ENCODE results near the gene LRBA. TPM values are rescaled to one million over a fixed set of nuclear protein-coding genes. Genes with fewer than 3 reads are reported as not detected.

Gene LRBA
- total RNA-seq, 2 donors from 2014 or later, result 50.1 to 59.9 TPM

GRCh38 chr4:150988238-150988637 is 26.8 kb downstream of the LRBA start:
- H3K4me1 ChIP-seq, result no peaks in the 10 kb centered on the region
- ATAC-seq (no peak), DNase-seq (no peak)
- H3K9me3 ChIP-seq, result no peaks in the 10 kb centered on the region
- H3K27me3 ChIP-seq, result no peaks in the 10 kb centered on the region
- no peak for TF ChIP-seq CTCF (IDR thresholded peaks at IDR 0.05)
- TF ChIP-seq POLR2A (IDR thresholded peaks at IDR 0.05), result no peak
- H3K36me3 ChIP-seq (replicated peaks in 1 of 2; ENCODE audit: insufficient read depth in 1 of 2, low read depth in 2 of 2), result no peaks in the 10 kb centered on the region
- WGBS, 2 donors, result 98 to 100% methylated on average over 2 of the region's 2 CpGs
- H3K4me3 ChIP-seq, result no peak overlapping the region
- intact Hi-C loops (cut with DNase I), result no loop called here
- no peak overlapping the region for H3K27ac ChIP-seq

- Histone ChIP-seq H3K4me1 (no peaks in the 10 kb centered on the region), H3K27me3 (no peaks in the 10 kb centered on the region), H3K27ac (no peak overlapping the region), H3K9me3 (no peaks in the 10 kb centered on the region), H3K36me3 (replicated peaks in 1 of 2; ENCODE audit: insufficient read depth in 1 of 2, low read depth in 2 of 2) (no peaks in the 10 kb centered on the region), H3K4me3 (no peak overlapping the region)
- WGBS, 2 donors, result 92 to 98% methylated on average over 3 of the region's 3 CpGs
- intact Hi-C loops (cut with DNase I), result no loop called here
- DNase-seq, result no peak
- TF ChIP-seq CTCF (IDR thresholded peaks at IDR 0.05) (no peak), POLR2A (IDR thresholded peaks at IDR 0.05) (no peak)
- ATAC-seq, result no peak
Observed at GRCh38 chr4:150987204-150987603, 27.9 kb downstream of the LRBA start.

GRCh38 chr4:150986085-150986484 is 29.0 kb downstream of the LRBA start:
- Histone ChIP-seq H3K27me3 (no peaks in the 10 kb centered on the region), H3K4me3 (no peak overlapping the region), H3K4me1 (no peaks in the 10 kb centered on the region), H3K36me3 (replicated peaks in 1 of 2; ENCODE audit: insufficient read depth in 1 of 2, low read depth in 2 of 2) (no peaks in the 10 kb centered on the region), H3K9me3 (no peaks in the 10 kb centered on the region), H3K27ac (no peak overlapping the region)
- no peak for DNase-seq
- intact Hi-C loops (cut with DNase I), result no loop called here
- no peak for TF ChIP-seq POLR2A (IDR thresholded peaks at IDR 0.05)
- TF ChIP-seq CTCF (IDR thresholded peaks at IDR 0.05), result no peak
- WGBS, 2 donors, result 89 to 91% methylated on average over 4 of the region's 4 CpGs
- no peak for ATAC-seq

- H3K4me3 ChIP-seq, result no peak overlapping the region
- no peaks in the 10 kb centered on the region for H3K36me3 ChIP-seq (replicated peaks in 1 of 2; ENCODE audit: insufficient read depth in 1 of 2, low read depth in 2 of 2)
- H3K4me1 ChIP-seq, result no peaks in the 10 kb centered on the region
- intact Hi-C loops (cut with DNase I), result no loop called here
- no peaks in the 10 kb centered on the region for H3K9me3 ChIP-seq
- no peak for TF ChIP-seq POLR2A (IDR thresholded peaks at IDR 0.05)
- no peak for TF ChIP-seq CTCF (IDR thresholded peaks at IDR 0.05)
- DNase-seq (no peak), ATAC-seq (no peak)
- H3K27ac ChIP-seq, result no peak overlapping the region
- WGBS, 2 donors, result 68 to 85% methylated on average over 3 of the region's 3 CpGs
- no peaks in the 10 kb centered on the region for H3K27me3 ChIP-seq
Observed at GRCh38 chr4:150983851-150984250, 31.2 kb downstream of the LRBA start.

- no peak overlapping the region for H3K27ac ChIP-seq
- no peaks in the 10 kb centered on the region for H3K27me3 ChIP-seq
- DNase-seq (no peak), ATAC-seq (no peak)
- no peaks in the 10 kb centered on the region for H3K9me3 ChIP-seq
- TF ChIP-seq POLR2A (IDR thresholded peaks at IDR 0.05) (no peak), CTCF (IDR thresholded peaks at IDR 0.05) (no peak)
- H3K36me3 ChIP-seq (replicated peaks in 1 of 2; ENCODE audit: insufficient read depth in 1 of 2, low read depth in 2 of 2), result no peaks in the 10 kb centered on the region
- intact Hi-C loops (cut with DNase I), result no loop called here
- H3K4me1 ChIP-seq, result no peaks in the 10 kb centered on the region
- 92 to 100% methylated on average over 1 of the region's 1 CpG for WGBS, 2 donors
- H3K4me3 ChIP-seq, result no peak overlapping the region
Observed at GRCh38 chr4:150982557-150983233, 32.4 kb downstream of the LRBA start.

All from body of pancreas (tissue), 4 donors.